ENCODE results near the gene DKKL1.

DNA sequence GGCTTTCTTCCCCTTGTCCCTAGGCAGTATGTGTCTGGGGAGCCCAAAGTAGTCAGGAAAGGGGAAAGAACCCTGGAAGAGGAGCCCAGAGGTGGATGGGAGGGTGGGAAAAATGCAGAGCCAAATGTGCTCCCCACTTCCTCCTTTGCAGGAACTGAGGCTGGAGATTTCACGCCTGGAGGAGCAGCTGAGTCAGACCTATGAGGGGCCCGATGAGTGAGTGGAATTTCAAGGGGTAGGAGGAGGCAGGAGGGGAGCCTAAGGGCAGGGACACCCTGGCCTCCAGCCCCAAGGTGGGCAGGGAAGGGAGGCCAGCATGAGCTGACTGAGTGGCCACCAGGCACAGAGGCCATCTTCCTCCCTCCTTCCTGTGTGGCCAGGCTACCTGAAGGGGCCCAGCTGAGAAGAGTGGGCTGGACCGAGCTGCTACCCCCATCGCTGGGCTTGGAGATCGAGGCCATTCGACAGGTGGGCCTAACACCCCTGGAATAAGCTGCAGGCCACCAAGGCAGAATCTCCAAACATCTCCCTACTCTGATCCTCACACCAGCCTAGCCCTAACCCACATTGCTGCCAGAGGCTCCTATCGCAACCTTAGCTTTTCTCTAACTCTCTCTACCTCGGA is 45.3 kb downstream of the DKKL1 start:
- TF ChIP-seq CEBPB (IDR thresholded peaks at IDR 0.05) (no peak), TEAD4 (IDR thresholded peaks at IDR 0.05) (0 out of 2 replicates have a peak, but pooled peaks have one; percentile 5)
- TF ChIP-seq, protein P1, sequence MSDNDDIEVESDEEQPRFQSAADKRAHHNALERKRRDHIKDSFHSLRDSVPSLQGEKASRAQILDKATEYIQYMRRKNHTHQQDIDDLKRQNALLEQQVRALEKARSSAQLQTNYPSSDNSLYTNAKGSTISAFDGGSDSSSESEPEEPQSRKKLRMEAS (IDR thresholded peaks at IDR 0.05), result peak; percentile 51

Measured in Ishikawa (cell line).